Activated naive CD4-positive, alpha-beta T cell treated with anti-CD3 and anti-CD28 coated beads, Interleukin-2, amount 50 U/mL, for 16 hours (primary cell): ENCODE measurements around the gene ATP5PO.
"Not testable (repeated sequence)": the region's sequence is repeated elsewhere in the genome, so short reads cannot be mapped to it uniquely, and the experiment has no call there.

ENCODE experiments used
- DNase-seq: peaks from one replicate; pipeline ENCODE4 v3.0.0-alpha.2; 2020

Gene ATP5PO

GRCh38 chr21:33865996-33866575 is 49.5 kb downstream of the ATP5PO start:
- no peak for DNase-seq

- no peak for DNase-seq
These were observed 50.4 kb downstream of the ATP5PO start for GRCh38 chr21:33865176-33865575.

GRCh38 chr21:33864150-33864549 is 51.5 kb downstream of the ATP5PO start:
- DNase-seq, result no peak

GRCh38 chr21:33863191-33863590 is 52.4 kb downstream of the ATP5PO start:
- DNase-seq, result not testable (repeated sequence)

- DNase-seq, result no peak
These were observed 54.5 kb downstream of the ATP5PO start for GRCh38 chr21:33861125-33861524.

GRCh38 chr21:33860332-33860879 is 55.2 kb downstream of the ATP5PO start:
- no peak for DNase-seq

- DNase-seq, result no peak
These were observed 56.1 kb downstream of the ATP5PO start for GRCh38 chr21:33859373-33860102.

- no peak for DNase-seq
These were observed 56.8 kb downstream of the ATP5PO start for GRCh38 chr21:33858667-33859372.

- no peak for DNase-seq
These were observed 57.5 kb downstream of the ATP5PO start for GRCh38 chr21:33857846-33858666.

- DNase-seq, result no peak
These were observed 58.6 kb downstream of the ATP5PO start for GRCh38 chr21:33856893-33857527.

- no peak for DNase-seq
These were observed 60.4 kb downstream of the ATP5PO start for GRCh38 chr21:33855190-33855589.

- no peak for DNase-seq
These were observed 61.0 kb downstream of the ATP5PO start for GRCh38 chr21:33854604-33855003.
